VCaP (cell line): ENCODE results near the gene ZSCAN20.

Experiments
- H3K27ac ChIP-seq: fragments of 450-650 bp; 2 replicates; pipeline ENCODE4 v1.5.1; 2017
- CTCF ChIP-seq: fragments of 450-650 bp; conservative IDR thresholded peaks from 2 replicates; pipeline ENCODE4 v1.5.1; 2017; ENCODE audit warnings: mild to moderate bottlenecking, moderate library complexity

Gene ZSCAN20

GRCh38 chr1:33517596-33518250 is 45.3 kb downstream of the ZSCAN20 start:
- H3K27ac ChIP-seq, result no peak overlapping the region
- no peak for TF ChIP-seq CTCF

- no peak for TF ChIP-seq CTCF
Measured at GRCh38 chr1:33519240-33519884, 46.9 kb downstream of the ZSCAN20 start.

GRCh38 chr1:33524586-33524985 is 52.1 kb downstream of the ZSCAN20 start:
- no peak overlapping the region for H3K27ac ChIP-seq
- TF ChIP-seq CTCF, result no peak

More at GRCh38 chr1:33519240-33519884, 46.9 kb downstream of the ZSCAN20 start:
- no peak overlapping the region for H3K27ac ChIP-seq

DNA sequence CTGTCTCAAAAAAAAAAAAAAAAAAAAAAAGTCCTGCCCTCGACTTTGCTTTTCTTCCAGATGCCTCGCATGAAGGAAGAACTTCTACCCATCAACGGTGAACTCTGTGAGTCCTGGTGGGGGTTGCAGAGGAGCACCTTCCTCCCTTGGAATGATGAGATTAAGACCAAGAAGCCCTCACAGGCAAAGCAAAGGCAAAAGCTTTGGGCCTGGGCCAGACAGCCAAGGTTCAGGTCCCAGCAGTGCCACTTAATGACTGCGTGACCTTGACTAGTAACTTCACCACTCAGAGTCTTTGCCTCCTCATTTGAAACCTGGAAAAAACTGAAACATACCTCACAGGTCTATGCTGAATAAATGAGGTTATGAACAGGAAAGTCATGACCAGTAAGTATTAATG is 55.5 kb downstream of the ZSCAN20 start:
- no peak overlapping the region for H3K27ac ChIP-seq
- TF ChIP-seq CTCF, result no peak

DNA sequence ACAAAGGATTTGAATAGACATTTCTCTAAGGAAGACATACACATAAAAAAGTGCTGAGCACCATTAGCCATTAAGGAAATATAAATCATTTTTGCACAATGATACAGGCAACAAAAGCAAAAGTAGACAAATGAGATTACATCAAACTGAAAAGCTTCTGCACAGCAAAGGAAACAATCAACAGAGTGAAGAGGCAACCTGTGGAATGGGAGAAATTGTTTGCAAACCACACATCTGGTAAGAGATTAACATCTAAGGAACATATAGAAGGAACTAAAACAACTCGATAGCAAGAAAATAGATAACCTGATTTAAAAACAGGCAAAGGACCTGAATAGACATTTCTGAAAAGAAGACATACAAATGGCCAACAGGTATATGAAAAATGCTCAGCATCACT is 57.5 kb downstream of the ZSCAN20 start:
- no peak for TF ChIP-seq CTCF
- no peak overlapping the region for H3K27ac ChIP-seq

DNA sequence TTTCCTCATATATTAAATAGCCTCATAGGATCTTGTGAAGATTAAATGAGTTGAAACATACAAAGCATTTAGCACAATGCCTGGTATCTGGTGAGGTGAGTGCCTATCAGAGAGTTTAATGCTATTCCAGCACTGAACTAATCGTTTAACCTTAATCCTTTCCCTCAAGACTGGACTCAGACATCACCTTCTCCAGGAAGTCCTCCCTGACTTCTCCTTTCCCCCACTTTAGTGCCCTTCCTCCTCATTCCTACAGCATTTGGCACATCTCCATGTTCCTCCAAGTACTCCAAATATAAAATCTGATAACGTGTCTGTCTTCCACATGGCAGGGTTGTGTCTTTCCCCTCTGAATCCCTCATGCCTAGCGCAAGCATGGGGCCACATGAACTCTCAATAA is 59.8 kb downstream of the ZSCAN20 start:
- H3K27ac ChIP-seq, result no peak overlapping the region
- TF ChIP-seq CTCF, result no peak

GRCh38 chr1:33532936-33533335 is 60.5 kb downstream of the ZSCAN20 start:
- H3K27ac ChIP-seq, result no peak overlapping the region
- TF ChIP-seq CTCF, result no peak
